Gastrocnemius medialis (tissue), 4 donors: ENCODE results near the gene DXO.

ENCODE experiments used
- CTCF ChIP-seq, 5 experiments: fragments of 450-650 bp in 3 of 5; fragments of 200-600 bp in 2 of 5; sonication (generic) in 2 of 5; IDR thresholded peaks in 4 of 5; conservative IDR thresholded peaks in 1 of 5; 1 replicate in 4 of 5; 2 replicates in 1 of 5; pipeline ENCODE4 v1.5.1; 2016 to 2019; ENCODE audit warnings: antibody characterized with exemption in 5 of 5, mild to moderate bottlenecking in 3 of 5, moderate library complexity in 3 of 5
- POLR2A ChIP-seq, 2 donors: fragments of 450-650 bp; IDR thresholded peaks; one replicate each; pipeline ENCODE4 v1.6.1; 2017; ENCODE audit warnings: antibody characterized with exemption in 2 of 2, mild to moderate bottlenecking in 2 of 2, moderate library complexity in 2 of 2

- no peak for TF ChIP-seq CTCF (IDR thresholded peaks at IDR 0.05 in 4 of 5, conservative IDR thresholded peaks at IDR 0.05 in 1 of 5)
- TF ChIP-seq POLR2A (IDR thresholded peaks at IDR 0.05), result no peak
Observed at GRCh38 chr6:31922942-31923341, 49.0 kb downstream of the DXO start.
